ENCODE data around the gene DXO. TPM values are rescaled to one million over a fixed set of nuclear protein-coding genes. Genes with fewer than 3 reads are reported as not detected.
A peak's percentile ranks its signal among the peaks of the same experiment; 100 is the strongest.

DXO gene
- total and polyA plus RNA-seq, 2 of the 13 experiments (the other 11 are each of a cell fraction or from before 2014, with no cell fraction given) = 18.6 to 26.2 TPM

DNA sequence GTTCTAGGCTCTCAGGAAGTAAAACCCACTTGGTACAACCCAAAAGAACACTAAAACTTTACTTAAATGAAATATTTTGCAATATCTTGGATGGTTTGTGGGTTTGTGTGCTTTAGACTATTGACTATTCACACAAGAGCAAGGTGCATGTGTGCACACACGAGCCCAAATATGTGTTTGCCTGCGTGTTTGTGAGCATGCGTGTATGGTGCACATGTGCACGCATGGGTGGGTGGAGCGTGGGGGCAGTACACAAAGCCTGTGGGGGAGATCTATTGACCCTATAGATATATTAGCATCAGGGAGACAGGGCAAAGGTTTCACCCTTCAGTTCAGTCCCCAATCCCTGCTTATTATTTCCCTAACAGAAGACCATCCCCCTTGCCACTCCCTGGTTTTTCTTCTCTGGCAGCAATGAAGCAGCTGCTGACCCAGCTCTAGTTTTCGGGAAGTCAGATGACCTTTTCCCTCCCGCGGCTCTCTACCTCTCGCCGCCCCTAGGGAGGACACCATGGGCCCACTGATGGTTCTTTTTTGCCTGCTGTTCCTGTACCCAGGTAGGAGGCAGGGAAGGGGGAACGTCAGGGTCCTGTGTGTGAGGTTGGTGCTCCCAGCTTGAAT, 44.6 kb downstream of the DXO start, which contains the start of gene C2 (continued):
- TF ChIP-seq ZNF816 (CRISPR knock-in tag; IDR thresholded peaks at IDR 0.05; ENCODE audit: borderline replicate concordance) = no peak
- peak; percentile 54; the same call in 1 of the 2 replicates for TF ChIP-seq RBFOX2 (IDR thresholded peaks at IDR 0.05; ENCODE audit: low read depth, low read length)
- peak; percentile 92 for TF ChIP-seq NCOR1 (IDR thresholded peaks at IDR 0.05; ENCODE audit: borderline replicate concordance, low read length)
- no peak for TF ChIP-seq NONO (IDR thresholded peaks at IDR 0.05)
- TF ChIP-seq NONO (CRISPR knock-in tag; conservative IDR thresholded peaks at IDR 0.05) = peak; percentile 95
- no peak for TF ChIP-seq FOXM1 (CRISPR knock-in tag; IDR thresholded peaks at IDR 0.05)
- peak; percentile 3 for TF ChIP-seq ZFP36 (IDR thresholded peaks at IDR 0.05; ENCODE audit: borderline replicate concordance, low read depth, low read length, partially characterized antibody)
- TF ChIP-seq FOXK1 (CRISPR knock-in tag; IDR thresholded peaks at IDR 0.05; ENCODE audit: borderline replicate concordance, low read depth) = peak; percentile 94; the same call in 1 of the 2 replicates
- no peak for TF ChIP-seq ZNF343 (CRISPR knock-in tag; IDR thresholded peaks at IDR 0.05)
- peak; percentile 91 for TF ChIP-seq RCOR2 (CRISPR knock-in tag; IDR thresholded peaks at IDR 0.05)
- TF ChIP-seq, protein P1, sequence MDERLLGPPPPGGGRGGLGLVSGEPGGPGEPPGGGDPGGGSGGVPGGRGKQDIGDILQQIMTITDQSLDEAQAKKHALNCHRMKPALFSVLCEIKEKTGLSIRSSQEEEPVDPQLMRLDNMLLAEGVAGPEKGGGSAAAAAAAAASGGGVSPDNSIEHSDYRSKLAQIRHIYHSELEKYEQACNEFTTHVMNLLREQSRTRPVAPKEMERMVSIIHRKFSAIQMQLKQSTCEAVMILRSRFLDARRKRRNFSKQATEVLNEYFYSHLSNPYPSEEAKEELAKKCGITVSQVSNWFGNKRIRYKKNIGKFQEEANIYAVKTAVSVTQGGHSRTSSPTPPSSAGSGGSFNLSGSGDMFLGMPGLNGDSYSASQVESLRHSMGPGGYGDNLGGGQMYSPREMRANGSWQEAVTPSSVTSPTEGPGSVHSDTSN (CRISPR knock-in tag; IDR thresholded peaks at IDR 0.05) = no peak
- peak; percentile 18; the same call in 1 of the 2 replicates for TF ChIP-seq ZNF263 (CRISPR knock-in tag; IDR thresholded peaks at IDR 0.05)
- peak; percentile 78 for TF ChIP-seq TBL1XR1 (IDR thresholded peaks at IDR 0.05; ENCODE audit: borderline replicate concordance, low read length, partially characterized antibody)
- no peak for TF ChIP-seq ZNF382 (CRISPR knock-in tag; IDR thresholded peaks at IDR 0.05; ENCODE audit: borderline replicate concordance)
- peak; percentile 88 for TF ChIP-seq TRIM24 (CRISPR knock-in tag; IDR thresholded peaks at IDR 0.05)
- no peak for TF ChIP-seq ZNF616 (CRISPR knock-in tag; IDR thresholded peaks at IDR 0.05; ENCODE audit: low read depth)
- no peak; the same call in 1 of the 2 replicates for TF ChIP-seq NAIF1 (CRISPR knock-in tag; IDR thresholded peaks at IDR 0.05; ENCODE audit: borderline replicate concordance)
- TF ChIP-seq ZNF768 (CRISPR knock-in tag; IDR thresholded peaks at IDR 0.05) = no peak
- TF ChIP-seq ZNF777 (CRISPR knock-in tag; IDR thresholded peaks at IDR 0.05) = no peak
- TF ChIP-seq ZNF138 (CRISPR knock-in tag; IDR thresholded peaks at IDR 0.05; ENCODE audit: low read depth) = no peak
- no peak for TF ChIP-seq ZNF235 (CRISPR knock-in tag; IDR thresholded peaks at IDR 0.05; ENCODE audit: borderline replicate concordance)
- peak; percentile 70 for TF ChIP-seq POLR2AphosphoS5 (IDR thresholded peaks at IDR 0.05; ENCODE audit: low read depth, low read length)
- peak; percentile 59; the same call in 1 of the 2 replicates for TF ChIP-seq FOXP1 (IDR thresholded peaks at IDR 0.05)
- TF ChIP-seq FOXP1 (CRISPR knock-in tag; IDR thresholded peaks at IDR 0.05) = peak; percentile 98
- no peak; the same call in 1 of the 2 replicates for TF ChIP-seq KDM5B (CRISPR knock-in tag; IDR thresholded peaks at IDR 0.05; ENCODE audit: borderline replicate concordance)
- TF ChIP-seq RFX3 (CRISPR knock-in tag; IDR thresholded peaks at IDR 0.05) = peak; percentile 23; the same call in 1 of the 2 replicates
- peak; percentile 84 for TF ChIP-seq RARA (CRISPR knock-in tag; IDR thresholded peaks at IDR 0.05)
- peak; percentile 87 for TF ChIP-seq KAT8 (CRISPR knock-in tag; IDR thresholded peaks at IDR 0.05)
- peak; percentile 85; the same call in 1 of the 2 replicates for TF ChIP-seq ZNF780A (CRISPR knock-in tag; IDR thresholded peaks at IDR 0.05)
- no peak for TF ChIP-seq ZBTB8A (CRISPR knock-in tag; IDR thresholded peaks at IDR 0.05; ENCODE audit: borderline replicate concordance, low read depth)
- TF ChIP-seq ZFP1 (CRISPR knock-in tag; IDR thresholded peaks at IDR 0.05) = peak; percentile 90
- peak; percentile 95 for TF ChIP-seq IRF2 (CRISPR knock-in tag; IDR thresholded peaks at IDR 0.05)
- peak; percentile 73; the same call in 1 of the 2 replicates for TF ChIP-seq ZSCAN30 (CRISPR knock-in tag; IDR thresholded peaks at IDR 0.05)

Measured in HepG2 (cell line).